GM12891 (cell line): ENCODE results near the gene IQCN.

Source experiments
- POLR2A ChIP-seq: IDR thresholded peaks from 2 replicates; pipeline ENCODE4 v1.6.1; 2011; ENCODE audit warnings: low read depth, low read length, control low read depth
- POU2F2 ChIP-seq: IDR thresholded peaks from 2 replicates; pipeline ENCODE4 v1.6.1; 2011; ENCODE audit warnings: low read depth, mild to moderate bottlenecking, control low read depth, low read length, moderate library complexity
- TAF1 ChIP-seq: IDR thresholded peaks from 2 replicates; pipeline ENCODE4 v1.6.1; 2011; ENCODE audit warnings: low read depth, low read length, control low read depth

DNA sequence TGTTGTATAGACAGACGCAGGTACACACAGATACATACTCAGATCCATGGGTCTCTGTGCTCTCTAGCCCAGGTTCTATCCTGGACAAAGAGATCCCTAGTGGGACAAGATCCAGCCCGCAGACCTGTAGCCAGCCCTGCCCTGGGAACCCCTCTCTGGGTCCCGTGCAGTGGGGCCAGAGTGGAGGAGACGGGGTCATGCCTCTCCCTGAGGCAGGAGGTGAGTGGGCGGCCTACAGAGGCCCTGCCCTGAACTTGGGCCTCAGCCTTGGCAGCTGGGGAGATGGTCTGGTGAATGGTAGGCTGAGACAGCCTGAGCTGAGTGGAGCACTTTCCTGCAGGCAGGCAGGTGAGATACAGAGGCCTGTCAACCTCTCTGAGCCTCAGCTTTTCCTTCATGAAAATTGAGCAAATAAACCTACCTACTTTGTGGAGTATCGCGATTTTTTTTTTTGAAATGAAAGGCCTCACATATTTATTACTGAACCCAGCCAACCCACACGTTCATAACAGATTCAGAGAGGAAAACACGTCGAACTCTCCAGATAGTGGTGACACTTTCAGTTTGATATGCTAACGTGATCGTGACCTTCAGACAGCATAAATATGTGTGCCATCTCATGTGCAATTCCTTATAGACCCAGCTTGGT, 10.6 kb upstream of the IQCN start:
- TF ChIP-seq POLR2A (no peak), TAF1 (no peak), POU2F2 (no peak)
